A549 (cell line): ENCODE results near the gene CHCT1.

Experiments used
- NR3C1 ChIP-seq: fragments of >200 bp; sonication (Bioruptor Twin); formaldehyde crosslinking; IDR thresholded peaks from 3 replicates; pipeline ENCODE4 v1.6.1; 2017
- SMC3 ChIP-seq: fragments of >200 bp; sonication (Bioruptor Twin); formaldehyde crosslinking; IDR thresholded peaks from 3 replicates; pipeline ENCODE4 v1.6.1; 2018; ENCODE audit warnings: inconsistent platforms
- ZNF302 ChIP-seq: fragments of 250-450 bp; sonication (Bioruptor Pico); IDR thresholded peaks from 2 replicates; pipeline ENCODE4 v1.9.0; 2021; ENCODE audit warnings: inconsistent platforms, mild to moderate bottlenecking, moderate library complexity
- TF ChIP-seq, protein P1 (sequence below): fragments of 200-600 bp; sonication (generic); IDR thresholded peaks from 2 replicates; pipeline ENCODE4 v1.6.1; 2016; ENCODE audit warnings: antibody characterized with exemption, mild to moderate bottlenecking, moderate library complexity

DNA sequence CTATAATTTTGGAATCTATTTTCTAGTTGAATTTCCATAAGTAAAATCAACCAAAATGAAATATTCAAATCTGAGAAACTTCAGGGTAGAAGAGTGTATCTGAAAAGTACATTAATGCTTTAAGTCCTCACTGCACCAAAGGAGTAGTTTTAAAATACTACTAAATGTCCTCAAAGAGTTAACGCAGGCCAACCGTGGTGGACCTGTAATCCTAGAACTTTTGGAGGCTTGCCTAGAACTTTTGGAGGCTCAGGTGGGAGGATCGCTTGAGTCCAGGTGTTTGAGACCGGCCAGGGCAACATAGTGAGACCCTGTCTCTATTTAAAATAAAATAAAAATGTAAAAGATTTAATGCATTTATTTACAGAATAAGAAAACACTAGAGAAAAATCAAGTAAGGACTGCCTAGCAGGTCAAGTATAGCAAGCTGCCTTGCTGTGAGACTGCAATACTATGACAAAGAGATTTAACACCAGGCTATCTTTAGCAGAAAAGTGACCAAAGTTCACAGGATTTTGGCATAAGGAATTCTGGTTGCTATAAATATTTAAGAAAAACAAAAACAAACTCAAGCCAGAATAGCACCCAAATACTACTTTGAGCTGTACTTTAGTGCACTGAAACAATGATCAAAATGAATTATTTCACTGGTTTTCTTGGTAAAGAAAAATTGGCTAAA, 41.0 kb downstream of the CHCT1 start:
- TF ChIP-seq, protein P1, sequence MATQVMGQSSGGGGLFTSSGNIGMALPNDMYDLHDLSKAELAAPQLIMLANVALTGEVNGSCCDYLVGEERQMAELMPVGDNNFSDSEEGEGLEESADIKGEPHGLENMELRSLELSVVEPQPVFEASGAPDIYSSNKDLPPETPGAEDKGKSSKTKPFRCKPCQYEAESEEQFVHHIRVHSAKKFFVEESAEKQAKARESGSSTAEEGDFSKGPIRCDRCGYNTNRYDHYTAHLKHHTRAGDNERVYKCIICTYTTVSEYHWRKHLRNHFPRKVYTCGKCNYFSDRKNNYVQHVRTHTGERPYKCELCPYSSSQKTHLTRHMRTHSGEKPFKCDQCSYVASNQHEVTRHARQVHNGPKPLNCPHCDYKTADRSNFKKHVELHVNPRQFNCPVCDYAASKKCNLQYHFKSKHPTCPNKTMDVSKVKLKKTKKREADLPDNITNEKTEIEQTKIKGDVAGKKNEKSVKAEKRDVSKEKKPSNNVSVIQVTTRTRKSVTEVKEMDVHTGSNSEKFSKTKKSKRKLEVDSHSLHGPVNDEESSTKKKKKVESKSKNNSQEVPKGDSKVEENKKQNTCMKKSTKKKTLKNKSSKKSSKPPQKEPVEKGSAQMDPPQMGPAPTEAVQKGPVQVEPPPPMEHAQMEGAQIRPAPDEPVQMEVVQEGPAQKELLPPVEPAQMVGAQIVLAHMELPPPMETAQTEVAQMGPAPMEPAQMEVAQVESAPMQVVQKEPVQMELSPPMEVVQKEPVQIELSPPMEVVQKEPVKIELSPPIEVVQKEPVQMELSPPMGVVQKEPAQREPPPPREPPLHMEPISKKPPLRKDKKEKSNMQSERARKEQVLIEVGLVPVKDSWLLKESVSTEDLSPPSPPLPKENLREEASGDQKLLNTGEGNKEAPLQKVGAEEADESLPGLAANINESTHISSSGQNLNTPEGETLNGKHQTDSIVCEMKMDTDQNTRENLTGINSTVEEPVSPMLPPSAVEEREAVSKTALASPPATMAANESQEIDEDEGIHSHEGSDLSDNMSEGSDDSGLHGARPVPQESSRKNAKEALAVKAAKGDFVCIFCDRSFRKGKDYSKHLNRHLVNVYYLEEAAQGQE = no peak
- TF ChIP-seq ZNF302 (CRISPR knock-in tag) = no peak
- no peak for TF ChIP-seq SMC3
- no peak for TF ChIP-seq NR3C1
